Rectal smooth muscle tissue (tissue), 1 donor: ENCODE measurements around the gene ERO1B.

Experiments
- H3K27ac ChIP-seq: one replicate; pipeline ENCODE4 v1.7.0; 2013; ENCODE audit warnings: low read depth, low read length, inconsistent platforms
- H3K27me3 ChIP-seq: one replicate; pipeline ENCODE4 v1.7.0; 2013; ENCODE audit warnings: low read length; ENCODE audit not compliant: control insufficient read depth, insufficient read depth
- H3K36me3 ChIP-seq: one replicate; pipeline ENCODE4 v1.7.0; 2013; ENCODE audit warnings: low read length; ENCODE audit not compliant: control insufficient read depth, insufficient read depth
- H3K4me1 ChIP-seq: one replicate; pipeline ENCODE4 v1.7.0; 2013; ENCODE audit warnings: low read length; ENCODE audit not compliant: control insufficient read depth, insufficient read depth
- H3K4me3 ChIP-seq: one replicate; pipeline ENCODE4 v1.7.0; 2013; ENCODE audit warnings: low read length
- H3K9ac ChIP-seq: one replicate; pipeline ENCODE4 v1.7.0; 2013; ENCODE audit warnings: low read length

Gene ERO1B

DNA sequence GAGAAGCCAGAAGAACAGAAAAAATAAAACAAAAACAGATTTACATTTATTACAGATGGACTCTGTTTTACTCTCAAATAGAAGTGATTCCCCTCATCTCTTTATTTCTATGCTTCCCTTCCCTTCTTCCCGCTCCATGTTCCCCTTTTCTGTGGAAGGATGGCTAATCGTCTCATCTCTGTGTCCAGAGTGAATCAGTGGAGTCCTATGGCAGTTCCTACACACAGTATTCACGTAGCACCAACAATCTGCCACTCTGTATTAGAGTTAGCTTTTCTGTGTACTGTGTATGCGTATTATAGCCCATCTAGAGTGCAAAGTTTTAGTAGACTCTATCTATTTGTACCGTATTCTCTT, 6.8 kb upstream of the ERO1B start:
- Histone ChIP-seq H3K36me3 (no peaks in the 10 kb centered on the region), H3K4me3 (no peak overlapping the region), H3K9ac (no peak overlapping the region), H3K27me3 (no peaks in the 10 kb centered on the region), H3K27ac (no peak overlapping the region), H3K4me1 (no peaks in the 10 kb centered on the region)

DNA sequence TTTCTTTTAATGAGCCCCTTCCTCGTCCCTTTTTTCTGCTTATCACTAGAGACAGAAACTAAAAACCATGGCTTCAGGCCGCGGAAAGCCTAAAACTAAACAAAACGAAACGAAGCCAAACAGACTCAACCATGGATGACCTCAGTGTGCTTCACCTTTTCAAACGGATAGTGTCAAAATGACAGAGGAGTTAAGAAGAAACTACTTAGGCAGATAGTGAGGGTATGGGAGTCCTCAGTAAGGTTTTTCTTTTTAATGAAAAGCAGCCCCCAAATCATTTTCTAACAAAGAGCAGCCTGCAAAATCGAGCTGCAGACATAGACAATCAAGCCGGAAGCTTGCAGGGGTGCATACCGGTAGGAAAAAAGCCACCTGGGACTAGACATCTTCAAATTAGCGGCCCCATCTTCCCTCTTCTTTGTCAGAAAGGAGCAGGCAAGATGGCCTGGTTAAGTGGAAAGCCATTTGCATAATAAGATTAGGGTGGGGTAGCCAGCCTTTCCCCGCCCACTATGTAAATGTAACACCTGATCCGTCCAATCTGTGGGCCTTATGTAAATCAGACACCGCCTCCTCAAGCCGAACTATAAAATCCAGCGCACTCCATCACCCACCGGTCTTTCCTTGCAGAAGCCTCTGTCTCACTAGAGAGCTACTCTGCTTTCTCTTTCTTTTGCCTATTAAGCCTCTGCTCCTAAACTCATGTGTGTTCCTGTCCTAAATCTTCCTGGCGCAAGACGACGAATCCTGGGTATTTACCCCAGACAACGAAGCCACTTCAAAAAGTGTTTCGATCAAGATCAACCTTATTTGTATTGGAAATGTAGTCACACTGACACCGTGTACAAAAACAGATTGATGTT, 6.2 kb upstream of the ERO1B start:
- H3K27ac ChIP-seq: no peak overlapping the region
- H3K9ac ChIP-seq: no peak overlapping the region
- no peaks in the 10 kb centered on the region for H3K4me1 ChIP-seq
- no peaks in the 10 kb centered on the region for H3K36me3 ChIP-seq
- H3K27me3 ChIP-seq: no peaks in the 10 kb centered on the region
- no peak overlapping the region for H3K4me3 ChIP-seq

GRCh38 chr1:236287356-236287755, 5.6 kb upstream of the ERO1B start:
- H3K27ac ChIP-seq: no peak overlapping the region
- peaks cover 2% of the 10 kb centered on the region for H3K4me1 ChIP-seq
- H3K4me3 ChIP-seq: no peak overlapping the region
- H3K9ac ChIP-seq: no peak overlapping the region
- no peaks in the 10 kb centered on the region for H3K27me3 ChIP-seq
- no peaks in the 10 kb centered on the region for H3K36me3 ChIP-seq

DNA sequence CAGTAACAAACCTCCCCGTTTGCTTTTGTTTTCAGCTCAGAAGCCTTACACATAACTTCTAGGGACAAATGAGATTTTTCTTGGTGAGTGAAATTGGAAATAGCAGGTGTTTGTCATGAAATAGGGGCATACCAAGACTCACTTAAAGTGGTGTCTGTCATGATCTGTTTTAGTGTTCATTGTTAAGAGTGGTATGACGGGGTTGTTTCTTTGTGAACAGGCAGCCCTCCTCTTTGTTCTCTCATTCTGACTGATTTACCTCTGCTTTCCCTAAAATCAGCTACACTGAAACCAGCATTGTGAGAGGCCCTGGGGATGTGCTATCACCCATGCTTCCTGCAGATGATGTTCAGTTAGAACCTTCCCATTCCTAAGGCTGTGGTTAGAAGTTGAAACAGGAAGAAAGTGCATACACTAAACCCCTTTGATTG, 2.5 kb upstream of the ERO1B start:
- Histone ChIP-seq H3K4me3 (no peak overlapping the region), H3K36me3 (no peaks in the 10 kb centered on the region), H3K9ac (no peak overlapping the region), H3K27me3 (no peaks in the 10 kb centered on the region), H3K27ac (no peak overlapping the region), H3K4me1 (peaks cover 12% of the 10 kb centered on the region)

- Histone ChIP-seq H3K4me1 (peaks cover 12% of the 10 kb centered on the region), H3K27me3 (no peaks in the 10 kb centered on the region), H3K9ac (no peak overlapping the region), H3K4me3 (peak overlapping the region; percentile 76), H3K27ac (no peak overlapping the region), H3K36me3 (no peaks in the 10 kb centered on the region)
Measured at GRCh38 chr1:236282719-236283118, 961 bp upstream of the ERO1B start.

- Histone ChIP-seq H3K4me1 (peaks cover 12% of the 10 kb centered on the region), H3K9ac (peak overlapping the region; percentile 55), H3K27me3 (no peaks in the 10 kb centered on the region), H3K4me3 (peak overlapping the region; percentile 76), H3K36me3 (no peaks in the 10 kb centered on the region), H3K27ac (peak overlapping the region; percentile 57)
Measured at GRCh38 chr1:236282425-236282716, 613 bp upstream of the ERO1B start.

DNA sequence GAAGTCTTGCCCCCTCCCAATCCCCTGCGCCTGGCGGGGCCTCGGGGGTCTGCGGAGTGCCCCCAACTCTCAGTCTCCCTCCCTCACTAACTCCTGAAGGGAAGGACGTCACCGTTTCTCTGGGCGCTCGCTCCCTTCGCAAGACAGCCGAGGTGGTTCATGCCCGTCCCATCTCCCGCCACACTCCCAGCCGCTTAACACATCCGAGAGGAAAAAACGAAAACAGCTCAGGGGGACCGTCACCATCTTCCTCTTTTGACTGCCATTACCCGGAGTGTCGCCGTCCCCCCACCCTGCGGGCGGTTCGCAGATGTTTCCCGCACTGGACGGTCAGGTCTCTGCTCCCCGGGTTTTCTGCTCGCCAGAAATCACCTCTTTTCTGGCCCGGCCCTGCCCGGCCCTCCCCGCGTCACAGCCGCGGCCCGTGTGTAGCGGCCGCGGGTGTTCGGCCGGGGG, 532 bp downstream of the ERO1B start:
- Histone ChIP-seq H3K4me1 (peaks cover 12% of the 10 kb centered on the region), H3K27ac (peak overlapping the region; percentile 81), H3K9ac (peak overlapping the region; percentile 64), H3K4me3 (peak overlapping the region; percentile 90), H3K27me3 (no peaks in the 10 kb centered on the region), H3K36me3 (no peaks in the 10 kb centered on the region)

- Histone ChIP-seq H3K4me3 (peak overlapping the region; percentile 90), H3K9ac (peak overlapping the region; percentile 64), H3K36me3 (no peaks in the 10 kb centered on the region), H3K27ac (peak overlapping the region; percentile 81), H3K27me3 (no peaks in the 10 kb centered on the region), H3K4me1 (peaks cover 12% of the 10 kb centered on the region)
Measured at GRCh38 chr1:236280438-236281197, 1.1 kb downstream of the ERO1B start.

- no peaks in the 10 kb centered on the region for H3K27me3 ChIP-seq
- no peak overlapping the region for H3K27ac ChIP-seq
- H3K4me3 ChIP-seq: no peak overlapping the region
- H3K36me3 ChIP-seq: no peaks in the 10 kb centered on the region
- H3K9ac ChIP-seq: no peak overlapping the region
- peaks cover 5% of the 10 kb centered on the region for H3K4me1 ChIP-seq
Measured at GRCh38 chr1:236275586-236275985, 6.2 kb downstream of the ERO1B start.

DNA sequence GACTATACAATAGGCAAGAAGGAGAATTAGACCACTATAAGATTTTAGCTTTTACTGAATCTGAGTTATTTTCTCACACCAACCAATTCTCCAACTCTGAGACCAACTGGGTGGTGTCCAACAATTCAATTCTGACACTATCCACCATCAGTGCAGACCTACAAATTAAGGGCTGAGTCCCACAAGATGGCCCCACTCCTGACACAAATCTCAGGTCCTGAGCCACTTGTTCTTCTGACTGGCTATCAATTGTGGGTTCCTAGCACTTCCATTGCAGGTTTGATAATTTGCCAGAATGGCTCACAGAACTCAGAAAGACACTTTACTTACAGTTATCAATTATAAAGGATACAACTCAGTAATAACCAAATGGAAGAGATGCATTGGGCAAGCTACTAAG, 6.7 kb downstream of the ERO1B start:
- no peak overlapping the region for H3K4me3 ChIP-seq
- no peaks in the 10 kb centered on the region for H3K36me3 ChIP-seq
- no peaks in the 10 kb centered on the region for H3K27me3 ChIP-seq
- H3K4me1 ChIP-seq: no peaks in the 10 kb centered on the region
- H3K9ac ChIP-seq: no peak overlapping the region
- H3K27ac ChIP-seq: no peak overlapping the region

DNA sequence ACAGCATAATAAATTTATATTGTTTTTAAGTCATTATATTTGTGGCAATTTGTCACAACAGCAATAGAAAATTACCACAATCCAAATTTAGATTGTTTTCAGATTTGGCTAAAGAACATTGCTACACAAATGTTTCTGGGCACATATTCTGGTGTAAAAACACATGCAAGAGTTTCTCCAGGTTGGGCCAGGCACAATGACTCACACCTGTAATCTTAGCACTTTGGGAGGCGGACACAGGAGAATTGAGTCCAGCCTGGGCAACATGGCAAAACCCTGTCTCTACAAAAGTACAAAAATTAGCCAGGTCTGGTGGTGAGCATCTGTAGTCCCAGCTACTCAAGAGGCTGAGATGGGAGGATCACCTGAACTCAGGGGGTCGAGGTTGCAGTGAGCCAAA, 8.4 kb downstream of the ERO1B start:
- no peaks in the 10 kb centered on the region for H3K36me3 ChIP-seq
- H3K4me1 ChIP-seq: no peaks in the 10 kb centered on the region
- no peak overlapping the region for H3K4me3 ChIP-seq
- H3K27me3 ChIP-seq: no peaks in the 10 kb centered on the region
- H3K27ac ChIP-seq: no peak overlapping the region
- no peak overlapping the region for H3K9ac ChIP-seq

DNA sequence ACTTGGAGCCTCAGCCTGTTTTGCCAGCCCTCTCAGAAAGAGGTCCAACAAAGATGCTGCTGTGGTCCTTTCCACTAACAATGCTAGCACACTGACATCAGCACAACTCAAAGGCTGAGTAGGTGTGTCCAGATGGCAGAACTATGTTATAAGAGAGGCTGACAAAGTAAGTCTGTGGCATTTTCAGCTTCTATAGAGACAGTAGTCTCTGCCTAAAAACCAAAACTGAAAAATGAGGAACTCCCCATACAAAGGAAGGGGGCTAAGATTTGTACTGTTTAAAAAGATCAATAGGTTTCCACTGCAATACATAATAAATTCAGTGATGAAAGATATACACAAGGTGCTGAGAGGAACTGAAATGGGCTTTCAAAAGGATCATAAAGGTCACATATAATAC, 12.3 kb downstream of the ERO1B start:
- no peaks in the 10 kb centered on the region for H3K4me1 ChIP-seq
- H3K9ac ChIP-seq: no peak overlapping the region
- H3K27ac ChIP-seq: no peak overlapping the region
- H3K4me3 ChIP-seq: no peak overlapping the region
- no peaks in the 10 kb centered on the region for H3K27me3 ChIP-seq
- no peaks in the 10 kb centered on the region for H3K36me3 ChIP-seq

GRCh38 chr1:236261898-236262297, 19.9 kb downstream of the ERO1B start:
- Histone ChIP-seq H3K9ac (no peak overlapping the region), H3K27me3 (no peaks in the 10 kb centered on the region), H3K36me3 (peaks cover 5% of the 10 kb centered on the region), H3K27ac (no peak overlapping the region), H3K4me3 (no peak overlapping the region), H3K4me1 (no peaks in the 10 kb centered on the region)
